Measurements from ENCODE around the gene SARM1.
"Not testable (repeated sequence)": the region's sequence is repeated elsewhere in the genome, so short reads cannot be mapped to it uniquely, and the experiment has no call there.

SARM1 gene

GRCh38 chr17:28335201-28335958 is 36.1 kb upstream of the SARM1 start, which contains the start of the genes IFT20 and TNFAIP1:
IFT20 (minus strand) TSS chr17:28335472; CDS start chr17:28331985, 3,487 bp downstream.
TNFAIP1 (plus strand) TSS chr17:28335761; CDS start chr17:28339522, 3,761 bp downstream.
- DNase-seq (peak; percentile 94 to 97 (median 96)), ATAC-seq (replicated peaks) (peak; percentile 94)
- Mint-ChIP-seq H3K36me3 (ENCODE audit: insufficient read depth) (peaks cover 32% of the 10 kb centered on the region), H3K4me3 (peak within 1 kb of the TSS; percentile 94 to 99), H3K27ac (peak within 1 kb of the TSS; percentile 98), H3K9me3 (no peaks in the 10 kb centered on the region), H3K27me3 (no peaks in the 10 kb centered on the region), H3K4me1 (ENCODE audit: low read depth in 2 of 2) (peaks cover 34 to 36% of the 10 kb centered on the region in 2 donors)

- Mint-ChIP-seq H3K27ac (peak overlapping the region; percentile 98), H3K9me3 (no peaks in the 10 kb centered on the region), H3K4me3 (peak overlapping the region; percentile 94 to 99), H3K4me1 (ENCODE audit: low read depth in 2 of 2) (peaks cover 35 to 36% of the 10 kb centered on the region in 2 donors), H3K27me3 (no peaks in the 10 kb centered on the region), H3K36me3 (ENCODE audit: insufficient read depth) (peaks cover 38% of the 10 kb centered on the region)
- DNase-seq (no peak), ATAC-seq (replicated peaks) (no peak)
Observed at GRCh38 chr17:28335959-28336871, 35.3 kb upstream of the SARM1 start.

GRCh38 chr17:28338056-28338768 is 33.3 kb upstream of the SARM1 start:
- H3K27me3 Mint-ChIP-seq = no peaks in the 10 kb centered on the region
- H3K27ac Mint-ChIP-seq = peak overlapping the region in 1 of 2 donors; percentile 67
- H3K4me3 Mint-ChIP-seq = no peak overlapping the region
- H3K4me1 Mint-ChIP-seq (ENCODE audit: low read depth in 2 of 2) = peaks cover 31 to 36% of the 10 kb centered on the region in 2 donors
- DNase-seq (no peak), ATAC-seq (replicated peaks) (no peak)
- H3K36me3 Mint-ChIP-seq (ENCODE audit: insufficient read depth) = peaks cover 37% of the 10 kb centered on the region
- no peaks in the 10 kb centered on the region for H3K9me3 Mint-ChIP-seq

GRCh38 chr17:28338769-28339212 is 32.7 kb upstream of the SARM1 start:
- H3K4me1 Mint-ChIP-seq (ENCODE audit: low read depth in 2 of 2) = peaks cover 31 to 36% of the 10 kb centered on the region in 2 donors

GRCh38 chr17:28339431-28339830 is 32.1 kb upstream of the SARM1 start:
- peaks cover 43% of the 10 kb centered on the region for H3K36me3 Mint-ChIP-seq (ENCODE audit: insufficient read depth)
- H3K4me1 Mint-ChIP-seq (ENCODE audit: low read depth in 2 of 2) = peaks cover 25 to 30% of the 10 kb centered on the region in 2 donors
- H3K9me3 Mint-ChIP-seq = no peaks in the 10 kb centered on the region
- no peaks in the 10 kb centered on the region for H3K27me3 Mint-ChIP-seq
- no peak for DNase-seq
- ATAC-seq (replicated peaks) = no peak
- H3K4me3 Mint-ChIP-seq = no peak overlapping the region
- peak overlapping the region in 1 of 2 donors; percentile 53 for H3K27ac Mint-ChIP-seq

More at GRCh38 chr17:28338769-28339212, 32.7 kb upstream of the SARM1 start:
- Mint-ChIP-seq H3K36me3 (ENCODE audit: insufficient read depth) (peaks cover 37% of the 10 kb centered on the region), H3K27ac (peak overlapping the region in 1 of 2 donors; percentile 67)
- not testable (repeated sequence) for ATAC-seq (replicated peaks); DNase-seq; H3K9me3 Mint-ChIP-seq; H3K27me3 Mint-ChIP-seq; H3K4me3 Mint-ChIP-seq

GRCh38 chr17:28340374-28340773 is 31.1 kb upstream of the SARM1 start:
- Mint-ChIP-seq H3K36me3 (ENCODE audit: insufficient read depth) (peaks cover 43% of the 10 kb centered on the region), H3K27ac (peak overlapping the region in 1 of 2 donors; percentile 53), H3K4me1 (ENCODE audit: low read depth in 2 of 2) (peaks cover 17 to 30% of the 10 kb centered on the region in 2 donors), H3K27me3 (no peaks in the 10 kb centered on the region), H3K4me3 (no peak overlapping the region), H3K9me3 (no peaks in the 10 kb centered on the region)
- ATAC-seq (replicated peaks) = no peak
- DNase-seq = no peak

GRCh38 chr17:28341516-28341915 is 30.0 kb upstream of the SARM1 start:
- no peak overlapping the region for H3K4me3 Mint-ChIP-seq
- no peaks in the 10 kb centered on the region for H3K27me3 Mint-ChIP-seq
- H3K27ac Mint-ChIP-seq = peak overlapping the region in 1 of 2 donors; percentile 53
- ATAC-seq (replicated peaks) (no peak), DNase-seq (no peak)
- H3K4me1 Mint-ChIP-seq (ENCODE audit: low read depth in 2 of 2) = peaks cover 12 to 21% of the 10 kb centered on the region in 2 donors
- peaks cover 45% of the 10 kb centered on the region for H3K36me3 Mint-ChIP-seq (ENCODE audit: insufficient read depth)
- no peaks in the 10 kb centered on the region for H3K9me3 Mint-ChIP-seq

GRCh38 chr17:28342313-28342712 is 29.2 kb upstream of the SARM1 start:
- H3K4me1 Mint-ChIP-seq (ENCODE audit: low read depth in 2 of 2) = peaks cover 11 to 15% of the 10 kb centered on the region in 2 donors
- peaks cover 53% of the 10 kb centered on the region for H3K36me3 Mint-ChIP-seq (ENCODE audit: insufficient read depth)
- H3K9me3 Mint-ChIP-seq = no peaks in the 10 kb centered on the region

GRCh38 chr17:28343491-28343932 is 28.0 kb upstream of the SARM1 start:
- DNase-seq (no peak), ATAC-seq (replicated peaks) (no peak)
- Mint-ChIP-seq H3K27ac (no peak overlapping the region), H3K27me3 (no peaks in the 10 kb centered on the region), H3K36me3 (ENCODE audit: insufficient read depth) (peaks cover 60% of the 10 kb centered on the region), H3K4me3 (no peak overlapping the region), H3K9me3 (no peaks in the 10 kb centered on the region), H3K4me1 (ENCODE audit: low read depth in 2 of 2) (peaks cover 3 to 7% of the 10 kb centered on the region in 2 donors)

More at GRCh38 chr17:28342313-28342712, 29.2 kb upstream of the SARM1 start:
- no peak for DNase-seq
- peak overlapping the region in 1 of 2 donors; percentile 53 for H3K27ac Mint-ChIP-seq
- H3K27me3 Mint-ChIP-seq = no peaks in the 10 kb centered on the region
- ATAC-seq (replicated peaks) = no peak
- H3K4me3 Mint-ChIP-seq = no peak overlapping the region

GRCh38 chr17:28344011-28344410 is 27.5 kb upstream of the SARM1 start:
- no peak for ATAC-seq (replicated peaks)
- Mint-ChIP-seq H3K27me3 (no peaks in the 10 kb centered on the region), H3K36me3 (ENCODE audit: insufficient read depth) (peaks cover 59% of the 10 kb centered on the region), H3K4me1 (ENCODE audit: low read depth in 2 of 2) (peaks cover 0 to 5% of the 10 kb centered on the region in 2 donors), H3K9me3 (no peaks in the 10 kb centered on the region), H3K4me3 (no peak overlapping the region), H3K27ac (no peak overlapping the region)
- no peak for DNase-seq

GRCh38 chr17:28344435-28344901 is 27.0 kb upstream of the SARM1 start:
- Mint-ChIP-seq H3K4me1 (ENCODE audit: low read depth in 2 of 2) (peaks cover 0 to 2% of the 10 kb centered on the region in 2 donors), H3K36me3 (ENCODE audit: insufficient read depth) (peaks cover 63% of the 10 kb centered on the region), H3K9me3 (no peaks in the 10 kb centered on the region), H3K27ac (no peak overlapping the region), H3K27me3 (no peaks in the 10 kb centered on the region), H3K4me3 (no peak overlapping the region)
- ATAC-seq (replicated peaks) = no peak
- no peak for DNase-seq

GRCh38 chr17:28345419-28346198 is 25.9 kb upstream of the SARM1 start:
- H3K36me3 Mint-ChIP-seq (ENCODE audit: insufficient read depth) = peaks cover 63% of the 10 kb centered on the region
- H3K4me1 Mint-ChIP-seq (ENCODE audit: low read depth in 2 of 2) = peaks cover 0 to 2% of the 10 kb centered on the region in 2 donors
- no peak overlapping the region for H3K27ac Mint-ChIP-seq

More at GRCh38 chr17:28345419-28346198, 25.9 kb upstream of the SARM1 start:
- H3K4me3 Mint-ChIP-seq = no peak overlapping the region
- ATAC-seq (replicated peaks) = no peak
- no peak for DNase-seq
- no peaks in the 10 kb centered on the region for H3K9me3 Mint-ChIP-seq
- H3K27me3 Mint-ChIP-seq = no peaks in the 10 kb centered on the region

Data from effector memory CD8-positive, alpha-beta T cell (primary cell).